NOMO-1 (cell line): ENCODE data around the gene XPNPEP3.
"Not testable (repeated sequence)": the region's sequence is repeated elsewhere in the genome, so short reads cannot be mapped to it uniquely, and the experiment has no call there.

Source experiments
- DNase-seq, 2 experiments: peaks; one replicate each; lab custom pipeline; 2025; ENCODE audit not compliant: unreplicated experiment in 2 of 2; lab: John Stamatoyannopoulos, UW

XPNPEP3 gene

GRCh38 chr22:40855979-40856512, 902 bp upstream of the XPNPEP3 start:
- peak in 1 of 2 experiments; percentile 14 for DNase-seq

- peak in 1 of 2 experiments; percentile 39 for DNase-seq
Observed at GRCh38 chr22:40857309-40857855, 434 bp downstream of the XPNPEP3 start.

- DNase-seq: no peak
Observed at GRCh38 chr22:40862013-40862412, 5.1 kb downstream of the XPNPEP3 start, which contains the start of gene DNAJB7. DNAJB7 (minus strand) TSS chr22:40862113; CDS start chr22:40861994, 119 bp downstream.

GRCh38 chr22:40862537-40862936, 5.6 kb downstream of the XPNPEP3 start:
- DNase-seq: peak in 1 of 2 experiments; percentile 24

- DNase-seq: no peak
Observed at GRCh38 chr22:40867109-40867508, 10.2 kb downstream of the XPNPEP3 start.

GRCh38 chr22:40868379-40868778, 11.4 kb downstream of the XPNPEP3 start:
- DNase-seq: not testable (repeated sequence)

GRCh38 chr22:40874016-40874415, 17.1 kb downstream of the XPNPEP3 start:
- DNase-seq: no peak

- DNase-seq: no peak
Observed at GRCh38 chr22:40875111-40875510, 18.2 kb downstream of the XPNPEP3 start.

- DNase-seq: no peak
Observed at GRCh38 chr22:40876907-40877306, 20.0 kb downstream of the XPNPEP3 start.

- DNase-seq: no peak
Observed at GRCh38 chr22:40877488-40877887, 20.5 kb downstream of the XPNPEP3 start.

GRCh38 chr22:40878922-40879321, 22.0 kb downstream of the XPNPEP3 start:
- no peak for DNase-seq

- no peak for DNase-seq
Observed at GRCh38 chr22:40889116-40889515, 32.2 kb downstream of the XPNPEP3 start.

- no peak for DNase-seq
Observed at GRCh38 chr22:40890881-40891280, 33.9 kb downstream of the XPNPEP3 start.

GRCh38 chr22:40894417-40894816, 37.5 kb downstream of the XPNPEP3 start:
- DNase-seq: no peak

- DNase-seq: peak; percentile 1 to 67
Observed at GRCh38 chr22:40898850-40899357, 42.0 kb downstream of the XPNPEP3 start.

GRCh38 chr22:40904101-40904500, 47.2 kb downstream of the XPNPEP3 start:
- DNase-seq: no peak

- no peak for DNase-seq
Observed at GRCh38 chr22:40908895-40909294, 51.9 kb downstream of the XPNPEP3 start.

GRCh38 chr22:40911772-40912171, 54.8 kb downstream of the XPNPEP3 start:
- no peak for DNase-seq

- not testable (repeated sequence) for DNase-seq
Observed at GRCh38 chr22:40912987-40913386, 56.0 kb downstream of the XPNPEP3 start.

GRCh38 chr22:40919446-40919845, 62.5 kb downstream of the XPNPEP3 start:
- DNase-seq: no peak

- DNase-seq: no peak
Observed at GRCh38 chr22:40920526-40920925, 63.6 kb downstream of the XPNPEP3 start.

- peak; percentile 9 to 72 for DNase-seq
Observed at GRCh38 chr22:40922484-40923303, 65.7 kb downstream of the XPNPEP3 start.
